Measurements from ENCODE around the gene LINGO4. TPM values are rescaled to one million over a fixed set of nuclear protein-coding genes. Genes with fewer than 3 reads are reported as not detected.

LINGO4 gene
- total and polyA plus RNA-seq, 4 donors = 0.05 to 0.40 (median 0.12) TPM; not detected in 1

DNA sequence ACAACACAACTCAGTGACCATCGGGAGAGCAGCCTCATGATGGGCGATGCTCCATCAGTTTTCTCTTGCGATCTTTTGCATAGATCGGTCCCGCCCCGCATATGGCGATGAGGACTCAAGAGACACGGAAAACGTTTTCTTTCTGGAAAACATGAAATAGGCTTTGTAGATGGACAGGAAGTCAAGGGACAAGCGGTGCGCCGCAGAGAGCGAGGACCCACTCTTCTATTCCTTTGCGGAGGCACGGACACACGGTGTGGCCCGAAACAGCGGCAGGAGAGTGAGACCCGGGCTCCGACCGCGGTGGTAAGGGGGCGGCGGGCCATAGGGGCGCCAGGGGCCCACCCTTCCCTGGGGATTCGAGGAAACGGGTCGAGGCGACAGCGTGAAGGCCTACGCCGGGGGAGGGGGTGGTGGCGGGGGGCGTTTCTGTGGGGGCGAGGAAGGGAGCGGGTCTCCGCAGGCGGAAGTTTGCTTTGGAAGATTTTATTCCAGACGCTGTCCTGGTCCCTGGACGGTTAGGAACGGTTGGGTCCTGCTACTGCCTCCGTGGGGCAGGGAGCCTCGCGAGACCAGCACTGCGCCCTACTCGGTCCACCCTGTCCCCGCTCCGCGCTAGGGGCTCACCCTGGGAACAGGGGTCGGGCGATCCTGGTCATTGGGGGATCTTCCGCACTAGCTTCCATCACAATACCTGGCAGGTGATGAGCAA, 14.1 kb downstream of the LINGO4 start:
- peak overlapping the region in 1 of 2 donors; percentile 57 for H3K27ac ChIP-seq (ENCODE audit: low read depth in 1 of 2, low read length in 1 of 2)
- TF ChIP-seq, protein P1, sequence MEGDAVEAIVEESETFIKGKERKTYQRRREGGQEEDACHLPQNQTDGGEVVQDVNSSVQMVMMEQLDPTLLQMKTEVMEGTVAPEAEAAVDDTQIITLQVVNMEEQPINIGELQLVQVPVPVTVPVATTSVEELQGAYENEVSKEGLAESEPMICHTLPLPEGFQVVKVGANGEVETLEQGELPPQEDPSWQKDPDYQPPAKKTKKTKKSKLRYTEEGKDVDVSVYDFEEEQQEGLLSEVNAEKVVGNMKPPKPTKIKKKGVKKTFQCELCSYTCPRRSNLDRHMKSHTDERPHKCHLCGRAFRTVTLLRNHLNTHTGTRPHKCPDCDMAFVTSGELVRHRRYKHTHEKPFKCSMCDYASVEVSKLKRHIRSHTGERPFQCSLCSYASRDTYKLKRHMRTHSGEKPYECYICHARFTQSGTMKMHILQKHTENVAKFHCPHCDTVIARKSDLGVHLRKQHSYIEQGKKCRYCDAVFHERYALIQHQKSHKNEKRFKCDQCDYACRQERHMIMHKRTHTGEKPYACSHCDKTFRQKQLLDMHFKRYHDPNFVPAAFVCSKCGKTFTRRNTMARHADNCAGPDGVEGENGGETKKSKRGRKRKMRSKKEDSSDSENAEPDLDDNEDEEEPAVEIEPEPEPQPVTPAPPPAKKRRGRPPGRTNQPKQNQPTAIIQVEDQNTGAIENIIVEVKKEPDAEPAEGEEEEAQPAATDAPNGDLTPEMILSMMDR (IDR thresholded peaks at IDR 0.05; ENCODE audit: control extremely low read depth, extremely low read depth) = no peak
- no peaks in the 10 kb centered on the region for H3K36me3 ChIP-seq (ENCODE audit: control insufficient read depth in 4 of 4, insufficient read depth in 4 of 4, low read length in 4 of 4)
- H3K9ac ChIP-seq (ENCODE audit: insufficient read depth in 1 of 2, low read length in 2 of 2) = no peak overlapping the region
- ATAC-seq (ENCODE audit: insufficient read depth, low FRiP score) = no peak
- WGBS, 2 donors = 1% methylated on average over 50 to 52 of the region's 52 CpGs
- peaks cover 0 to 6% (median 3%) of the 10 kb centered on the region in 5 donors for H3K4me1 ChIP-seq (ENCODE audit: control insufficient read depth in 5 of 5, insufficient read depth in 5 of 5, low read length in 5 of 5)
- H3K4me3 ChIP-seq = peak overlapping the region; percentile 57
- no peaks in the 10 kb centered on the region for H3K9me3 ChIP-seq (ENCODE audit: control insufficient read depth in 4 of 4, insufficient read depth in 3 of 4, low read length in 3 of 4)
- peaks cover 0 to 41% (median 11%) of the 10 kb centered on the region in 3 donors for H3K27me3 ChIP-seq (ENCODE audit: control insufficient read depth in 3 of 3, insufficient read depth in 3 of 3, low read length in 2 of 3)
- DNase-seq = peak in 1 of 3 donors; percentile 3

DNA sequence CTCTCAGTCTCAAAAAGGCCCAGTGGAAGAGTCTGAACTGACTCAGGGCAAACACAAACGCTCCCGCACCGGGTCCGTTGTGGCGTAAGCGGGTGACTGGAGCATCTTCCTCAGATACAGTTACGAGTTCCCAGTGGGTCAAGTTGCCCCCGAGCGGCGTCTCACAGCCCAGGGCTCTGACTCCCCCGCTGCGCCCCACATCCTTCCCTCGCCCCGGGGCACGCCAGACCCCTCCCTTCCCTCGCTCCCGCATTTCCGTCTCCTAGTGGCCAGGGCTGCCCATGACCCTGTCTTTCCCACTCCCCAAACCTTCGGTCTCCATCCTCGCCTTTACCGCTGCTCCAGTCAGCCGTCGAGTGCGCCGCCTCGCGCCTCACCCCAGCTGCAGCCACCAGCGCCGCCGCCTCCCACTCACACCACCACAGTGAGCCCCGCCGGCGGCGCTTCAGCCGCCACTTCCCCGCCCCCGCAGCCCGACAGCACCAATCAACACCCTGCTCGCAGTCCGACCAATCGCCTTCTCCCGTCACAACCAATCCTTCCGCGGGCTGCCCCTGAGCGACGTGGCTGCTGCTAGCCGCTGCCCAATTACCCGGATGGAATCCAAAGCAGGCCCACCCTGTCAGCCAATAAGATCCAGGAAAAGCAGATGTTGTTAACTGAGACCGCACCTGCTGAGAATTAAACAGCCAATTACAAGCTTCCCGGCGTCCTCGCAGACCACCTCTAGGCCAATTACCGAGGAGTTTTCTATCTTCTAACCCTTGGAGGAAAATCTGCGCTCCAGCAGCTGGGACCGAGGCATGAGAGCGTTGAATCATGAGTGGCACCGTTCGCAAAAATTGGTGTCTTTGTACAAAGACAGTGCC, 14.9 kb downstream of the LINGO4 start, which contains the start of gene TDRKH:
TSS of gene TDRKH (minus strand) at position 430 of the 869 bp plus-strand sequence. CDS start 7,478 bp downstream, outside the sequence.
- Histone ChIP-seq H3K9me3 (ENCODE audit: control insufficient read depth in 4 of 4, insufficient read depth in 3 of 4, low read length in 3 of 4) (no peaks in the 10 kb centered on the region), H3K4me1 (ENCODE audit: control insufficient read depth in 5 of 5, insufficient read depth in 5 of 5, low read length in 5 of 5) (peaks cover 0 to 6% (median 3%) of the 10 kb centered on the region in 5 donors), H3K27ac (ENCODE audit: low read depth in 1 of 2, low read length in 1 of 2) (peak within 1 kb of the TSS; percentile 43 to 72), H3K9ac (ENCODE audit: insufficient read depth in 1 of 2, low read length in 2 of 2) (no peak within 1 kb of the TSS), H3K36me3 (ENCODE audit: control insufficient read depth in 4 of 4, insufficient read depth in 4 of 4, low read length in 4 of 4) (no peaks in the 10 kb centered on the region), H3K4me3 (peak within 1 kb of the TSS; percentile 70), H3K27me3 (ENCODE audit: control insufficient read depth in 3 of 3, insufficient read depth in 3 of 3, low read length in 2 of 3) (peaks cover 0 to 42% (median 11%) of the 10 kb centered on the region in 3 donors)
- TF ChIP-seq, protein P1 (IDR thresholded peaks at IDR 0.05; ENCODE audit: control extremely low read depth, extremely low read depth) = peak; percentile 7
- ATAC-seq (ENCODE audit: insufficient read depth, low FRiP score) (peak; percentile 99), DNase-seq (peak; percentile 96 to 98 (median 97))
- 0 to 1% methylated on average over 50 to 58 of the region's 58 CpGs for WGBS, 2 donors

DNA sequence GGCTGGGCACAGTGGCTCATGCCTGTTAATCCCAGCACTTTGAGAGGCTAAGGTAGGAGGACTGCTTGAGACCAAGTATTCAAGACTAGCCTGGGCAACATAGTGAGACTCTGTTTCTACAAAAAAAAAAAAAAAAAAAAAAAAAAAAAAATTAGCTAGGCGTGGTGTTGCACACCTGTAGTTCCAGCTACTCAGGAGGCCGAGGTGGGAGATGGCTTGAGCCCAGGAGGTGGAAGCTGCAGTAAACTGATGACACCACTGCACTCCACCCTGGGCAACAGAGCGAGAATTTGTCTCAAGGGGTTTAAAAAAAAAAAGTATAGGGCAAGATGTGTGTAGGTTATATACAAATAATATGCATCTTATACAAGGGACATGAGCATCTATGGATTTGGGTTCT, 17.5 kb downstream of the LINGO4 start:
- Histone ChIP-seq H3K27ac (ENCODE audit: low read depth in 1 of 2, low read length in 1 of 2) (no peak overlapping the region), H3K27me3 (ENCODE audit: control insufficient read depth in 3 of 3, insufficient read depth in 3 of 3, low read length in 2 of 3) (peaks cover 0 to 38% (median 11%) of the 10 kb centered on the region in 3 donors), H3K4me1 (ENCODE audit: control insufficient read depth in 5 of 5, insufficient read depth in 5 of 5, low read length in 5 of 5) (peaks cover 0 to 6% (median 3%) of the 10 kb centered on the region in 5 donors), H3K9ac (ENCODE audit: insufficient read depth in 1 of 2, low read length in 2 of 2) (no peak overlapping the region), H3K9me3 (ENCODE audit: control insufficient read depth in 4 of 4, insufficient read depth in 3 of 4, low read length in 3 of 4) (no peaks in the 10 kb centered on the region), H3K4me3 (no peak overlapping the region), H3K36me3 (ENCODE audit: control insufficient read depth in 4 of 4, insufficient read depth in 4 of 4, low read length in 4 of 4) (no peaks in the 10 kb centered on the region)
- WGBS, 2 donors = 92 to 98% methylated on average over 3 of the region's 3 CpGs
- no peak for ATAC-seq (ENCODE audit: insufficient read depth, low FRiP score)
- DNase-seq = no peak
- TF ChIP-seq, protein P1 (IDR thresholded peaks at IDR 0.05; ENCODE audit: control extremely low read depth, extremely low read depth) = no peak

Measured in lung (tissue), 12 donors.